KMS-11 (cell line): ENCODE results near the gene JAGN1.
"Not testable (repeated sequence)": the region's sequence is repeated elsewhere in the genome, so short reads cannot be mapped to it uniquely, and the experiment has no call there.

Experiments used
- H2AFZ ChIP-seq: fragments of 200-600 bp; sonication (generic); 2 replicates; pipeline ENCODE4 v1.6.1; 2016; ENCODE audit warnings: antibody characterized with exemption, mixed run types, low read depth
- H3K27ac ChIP-seq: fragments of 200-600 bp; sonication (generic); 2 replicates; pipeline ENCODE4 v1.6.1; 2016; ENCODE audit warnings: mild to moderate bottlenecking, mixed run types
- H3K27me3 ChIP-seq: fragments of 200-600 bp; sonication (generic); 2 replicates; pipeline ENCODE4 v1.6.1; 2017; ENCODE audit warnings: mild to moderate bottlenecking, low read depth, mixed run types, moderate library complexity; ENCODE audit not compliant: insufficient read depth
- H3K36me3 ChIP-seq: fragments of 200-600 bp; sonication (generic); 2 replicates; pipeline ENCODE4 v1.6.1; 2017; ENCODE audit warnings: mild to moderate bottlenecking, mixed run types; ENCODE audit not compliant: insufficient read depth
- H3K4me1 ChIP-seq: fragments of 200-600 bp; sonication (generic); 2 replicates; pipeline ENCODE4 v1.6.1; 2016; ENCODE audit warnings: mild to moderate bottlenecking, low read depth, mixed run types; ENCODE audit not compliant: poor library complexity, severe bottlenecking
- H3K4me2 ChIP-seq: fragments of 200-600 bp; sonication (generic); 2 replicates; pipeline ENCODE4 v1.7.0; 2016; ENCODE audit warnings: mild to moderate bottlenecking, mixed run types
- H3K4me3 ChIP-seq: fragments of 200-600 bp; sonication (generic); IDR thresholded peaks from 2 replicates; pipeline ENCODE4 v1.6.1; 2017; ENCODE audit warnings: low read depth, low read length, mixed read lengths; ENCODE audit not compliant: insufficient read depth
- H3K79me2 ChIP-seq: fragments of 200-600 bp; sonication (generic); 2 replicates; pipeline ENCODE4 v1.6.1; 2016; ENCODE audit warnings: low read depth, mixed run types; ENCODE audit not compliant: insufficient read depth
- H3K9ac ChIP-seq: fragments of 200-600 bp; sonication (generic); 2 replicates; pipeline ENCODE4 v1.6.1; 2016; ENCODE audit warnings: mild to moderate bottlenecking, mixed run types
- H4K20me1 ChIP-seq: fragments of 200-600 bp; sonication (generic); 2 replicates; pipeline ENCODE4 v1.6.1; 2016; ENCODE audit warnings: mild to moderate bottlenecking, mixed run types; ENCODE audit not compliant: insufficient read depth
- TF ChIP-seq, protein P1 (sequence below): fragments of 200-600 bp; sonication (generic); conservative IDR thresholded peaks from 2 replicates; pipeline ENCODE4 v1.6.1; 2017; ENCODE audit warnings: low read depth, mild to moderate bottlenecking, antibody characterized with exemption, low read length, moderate library complexity, mixed read lengths

Gene JAGN1

GRCh38 chr3:9866639-9867038 is 23.8 kb upstream of the JAGN1 start:
- no peak overlapping the region for H3K27ac ChIP-seq
- H3K9ac ChIP-seq, result no peak overlapping the region
- TF ChIP-seq, protein P1, sequence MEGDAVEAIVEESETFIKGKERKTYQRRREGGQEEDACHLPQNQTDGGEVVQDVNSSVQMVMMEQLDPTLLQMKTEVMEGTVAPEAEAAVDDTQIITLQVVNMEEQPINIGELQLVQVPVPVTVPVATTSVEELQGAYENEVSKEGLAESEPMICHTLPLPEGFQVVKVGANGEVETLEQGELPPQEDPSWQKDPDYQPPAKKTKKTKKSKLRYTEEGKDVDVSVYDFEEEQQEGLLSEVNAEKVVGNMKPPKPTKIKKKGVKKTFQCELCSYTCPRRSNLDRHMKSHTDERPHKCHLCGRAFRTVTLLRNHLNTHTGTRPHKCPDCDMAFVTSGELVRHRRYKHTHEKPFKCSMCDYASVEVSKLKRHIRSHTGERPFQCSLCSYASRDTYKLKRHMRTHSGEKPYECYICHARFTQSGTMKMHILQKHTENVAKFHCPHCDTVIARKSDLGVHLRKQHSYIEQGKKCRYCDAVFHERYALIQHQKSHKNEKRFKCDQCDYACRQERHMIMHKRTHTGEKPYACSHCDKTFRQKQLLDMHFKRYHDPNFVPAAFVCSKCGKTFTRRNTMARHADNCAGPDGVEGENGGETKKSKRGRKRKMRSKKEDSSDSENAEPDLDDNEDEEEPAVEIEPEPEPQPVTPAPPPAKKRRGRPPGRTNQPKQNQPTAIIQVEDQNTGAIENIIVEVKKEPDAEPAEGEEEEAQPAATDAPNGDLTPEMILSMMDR, result no peak
- no peak overlapping the region for H2AFZ ChIP-seq
- H4K20me1 ChIP-seq, result no peaks in the 10 kb centered on the region
- no peak overlapping the region for H3K4me3 ChIP-seq
- H3K4me2 ChIP-seq, result no peak overlapping the region
- no peaks in the 10 kb centered on the region for H3K36me3 ChIP-seq
- H3K4me1 ChIP-seq, result no peaks in the 10 kb centered on the region
- no peaks in the 10 kb centered on the region for H3K79me2 ChIP-seq
- H3K27me3 ChIP-seq, result no peaks in the 10 kb centered on the region

GRCh38 chr3:9867106-9867505 is 23.3 kb upstream of the JAGN1 start:
- H3K4me1 ChIP-seq, result no peaks in the 10 kb centered on the region
- no peak overlapping the region for H3K4me3 ChIP-seq
- H3K9ac ChIP-seq, result no peak overlapping the region
- H3K27me3 ChIP-seq, result no peaks in the 10 kb centered on the region
- no peaks in the 10 kb centered on the region for H3K36me3 ChIP-seq
- no peaks in the 10 kb centered on the region for H3K79me2 ChIP-seq
- H3K4me2 ChIP-seq, result no peak overlapping the region
- TF ChIP-seq, protein P1, result no peak
- H3K27ac ChIP-seq, result no peak overlapping the region
- no peak overlapping the region for H2AFZ ChIP-seq
- no peaks in the 10 kb centered on the region for H4K20me1 ChIP-seq

GRCh38 chr3:9869955-9870354 is 20.5 kb upstream of the JAGN1 start:
- H3K4me3 ChIP-seq, result no peak overlapping the region
- H3K79me2 ChIP-seq, result no peaks in the 10 kb centered on the region
- H3K9ac ChIP-seq, result no peak overlapping the region
- H4K20me1 ChIP-seq, result no peaks in the 10 kb centered on the region
- H3K27ac ChIP-seq, result no peak overlapping the region
- no peak overlapping the region for H3K4me2 ChIP-seq
- no peaks in the 10 kb centered on the region for H3K27me3 ChIP-seq
- H3K4me1 ChIP-seq, result no peaks in the 10 kb centered on the region
- no peak overlapping the region for H2AFZ ChIP-seq
- no peaks in the 10 kb centered on the region for H3K36me3 ChIP-seq
- TF ChIP-seq, protein P1, result no peak

DNA sequence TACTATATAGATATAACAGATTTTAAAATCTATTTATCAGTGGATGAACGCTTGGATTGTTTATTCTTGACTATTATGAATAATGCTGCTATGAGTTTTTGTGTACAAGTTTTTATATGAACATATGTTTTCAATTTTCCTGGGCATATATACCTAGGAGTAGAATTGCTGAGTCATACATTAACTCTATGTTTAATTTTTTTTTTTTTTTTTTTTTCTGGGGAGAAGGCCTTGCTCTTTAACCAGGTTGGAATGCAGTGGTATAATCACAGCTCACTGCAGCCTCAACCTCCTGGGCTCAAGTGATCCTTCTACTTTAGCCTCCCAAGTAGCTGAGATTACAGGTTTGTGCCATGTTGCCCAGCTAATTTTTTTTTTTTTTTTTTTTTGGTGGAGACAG is 19.4 kb upstream of the JAGN1 start:
- Histone ChIP-seq H3K27ac (no peak overlapping the region), H3K4me2 (no peak overlapping the region), H3K9ac (no peak overlapping the region), H3K36me3 (no peaks in the 10 kb centered on the region), H4K20me1 (no peaks in the 10 kb centered on the region), H3K4me1 (no peaks in the 10 kb centered on the region), H2AFZ (no peak overlapping the region), H3K27me3 (no peaks in the 10 kb centered on the region), H3K4me3 (no peak overlapping the region), H3K79me2 (no peaks in the 10 kb centered on the region)
- TF ChIP-seq, protein P1, result no peak

DNA sequence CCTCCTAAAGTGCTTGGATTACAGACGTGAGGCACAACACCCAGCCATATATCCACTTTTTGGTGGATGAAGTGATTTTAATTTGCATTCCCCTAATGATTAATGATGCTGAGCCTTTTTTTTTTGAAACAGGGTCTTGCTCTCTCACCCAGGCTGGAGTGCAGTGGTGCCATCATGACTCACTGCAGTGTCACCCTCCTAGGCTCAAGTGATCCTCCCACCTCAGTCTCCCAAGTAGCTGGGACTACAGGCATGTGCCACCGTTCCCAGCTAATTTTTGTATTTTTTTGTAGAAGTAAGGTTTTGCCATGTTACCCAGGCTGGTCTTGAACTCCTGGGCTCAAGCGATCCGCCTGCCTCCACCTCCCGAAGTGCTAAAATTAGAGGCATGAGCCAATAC is 18.3 kb upstream of the JAGN1 start:
- H3K79me2 ChIP-seq, H3K27me3 ChIP-seq, H3K4me3 ChIP-seq, H3K4me1 ChIP-seq, H4K20me1 ChIP-seq, H3K9ac ChIP-seq, H3K36me3 ChIP-seq, H2AFZ ChIP-seq, H3K4me2 ChIP-seq, H3K27ac ChIP-seq: not testable (repeated sequence)
